Activated T-cell treated with anti-CD3 and anti-CD28 coated beads, Interleukin-2, amount 50 U/mL, for 1 hour (primary cell): ENCODE data around the gene RAPGEFL1.
"Not testable (repeated sequence)": the region's sequence is repeated elsewhere in the genome, so short reads cannot be mapped to it uniquely, and the experiment has no call there.

ENCODE experiments used
- DNase-seq: peaks from one replicate; pipeline ENCODE4 v3.0.0-alpha.2; 2020

The RAPGEFL1 gene, protein sequence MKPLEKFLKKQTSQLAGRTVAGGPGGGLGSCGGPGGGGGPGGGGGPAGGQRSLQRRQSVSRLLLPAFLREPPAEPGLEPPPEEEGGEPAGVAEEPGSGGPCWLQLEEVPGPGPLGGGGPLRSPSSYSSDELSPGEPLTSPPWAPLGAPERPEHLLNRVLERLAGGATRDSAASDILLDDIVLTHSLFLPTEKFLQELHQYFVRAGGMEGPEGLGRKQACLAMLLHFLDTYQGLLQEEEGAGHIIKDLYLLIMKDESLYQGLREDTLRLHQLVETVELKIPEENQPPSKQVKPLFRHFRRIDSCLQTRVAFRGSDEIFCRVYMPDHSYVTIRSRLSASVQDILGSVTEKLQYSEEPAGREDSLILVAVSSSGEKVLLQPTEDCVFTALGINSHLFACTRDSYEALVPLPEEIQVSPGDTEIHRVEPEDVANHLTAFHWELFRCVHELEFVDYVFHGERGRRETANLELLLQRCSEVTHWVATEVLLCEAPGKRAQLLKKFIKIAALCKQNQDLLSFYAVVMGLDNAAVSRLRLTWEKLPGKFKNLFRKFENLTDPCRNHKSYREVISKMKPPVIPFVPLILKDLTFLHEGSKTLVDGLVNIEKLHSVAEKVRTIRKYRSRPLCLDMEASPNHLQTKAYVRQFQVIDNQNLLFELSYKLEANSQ

GRCh38 chr17:40177275-40177874, at the start of gene RAPGEFL1:
RAPGEFL1 (plus strand) TSS chr17:40177470; CDS start chr17:40177862, 392 bp downstream.
- peak; percentile 82 for DNase-seq

GRCh38 chr17:40129498-40129897, 47.8 kb upstream of the RAPGEFL1 start:
- no peak for DNase-seq

GRCh38 chr17:40130352-40131042, 46.8 kb upstream of the RAPGEFL1 start:
- DNase-seq: no peak

DNA sequence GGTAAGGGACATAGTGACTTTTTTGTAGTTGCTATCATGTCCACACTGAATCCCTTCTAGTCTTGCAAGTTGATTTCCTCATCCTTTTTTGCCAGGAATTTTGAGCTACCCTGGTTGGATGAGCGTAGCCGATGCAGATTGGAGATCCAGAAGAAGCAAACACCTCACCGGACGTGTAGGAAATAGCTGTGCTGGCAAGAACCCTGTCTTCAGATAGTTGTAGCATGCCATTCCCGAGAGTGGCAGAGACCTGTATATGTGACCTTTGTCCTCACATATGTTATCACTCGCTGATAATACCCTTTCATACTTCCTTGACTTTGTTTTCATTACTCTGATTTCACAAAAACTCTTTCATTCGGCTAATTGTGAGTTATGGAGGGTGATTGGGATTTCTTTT, 43.1 kb upstream of the RAPGEFL1 start:
- DNase-seq: no peak

- no peak for DNase-seq
Observed at GRCh38 chr17:40135817-40136216, 41.5 kb upstream of the RAPGEFL1 start.

DNA sequence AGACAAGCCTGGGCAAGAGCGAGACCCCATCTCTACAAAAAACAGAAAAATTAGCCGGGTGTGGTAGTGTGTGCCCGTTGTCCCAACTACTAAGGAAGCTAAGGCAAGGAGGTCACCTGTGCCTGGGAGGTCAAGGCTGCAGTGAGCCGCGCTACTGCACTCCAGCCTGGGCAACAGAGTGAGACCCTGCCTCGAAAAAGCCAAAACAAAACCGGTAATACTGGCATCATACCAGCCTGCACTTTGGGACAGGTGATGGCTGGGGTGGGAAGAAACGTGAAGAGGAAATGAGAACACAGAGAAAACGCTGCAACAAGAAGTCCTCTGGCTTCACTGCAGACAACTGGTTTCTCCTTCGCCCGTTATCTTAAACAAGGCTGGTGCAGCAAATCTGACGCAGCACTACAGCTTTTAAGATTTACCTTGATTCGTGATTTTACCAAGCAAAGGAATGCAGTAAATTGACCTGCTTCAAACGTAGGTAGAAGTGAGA, 37.7 kb upstream of the RAPGEFL1 start:
- no peak for DNase-seq

DNA sequence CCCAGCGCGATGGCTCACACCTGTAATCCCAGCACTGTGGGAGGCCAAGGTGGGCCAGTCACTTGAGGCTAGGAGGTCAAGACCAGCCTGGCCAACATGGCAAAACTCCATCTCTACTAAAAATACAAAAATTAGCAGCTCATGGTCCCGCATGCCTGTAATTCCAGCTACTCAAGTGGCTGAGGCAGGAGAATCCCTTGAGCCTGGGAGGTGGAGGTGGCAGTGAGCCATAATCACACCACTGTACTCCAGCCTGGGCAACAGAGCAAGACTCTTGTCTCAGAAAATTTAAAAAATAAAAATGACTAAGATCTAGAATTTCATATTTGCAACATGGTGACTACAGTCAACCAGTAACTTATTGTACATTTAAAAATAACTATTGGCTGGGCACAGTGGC, 34.1 kb upstream of the RAPGEFL1 start:
- not testable (repeated sequence) for DNase-seq

DNA sequence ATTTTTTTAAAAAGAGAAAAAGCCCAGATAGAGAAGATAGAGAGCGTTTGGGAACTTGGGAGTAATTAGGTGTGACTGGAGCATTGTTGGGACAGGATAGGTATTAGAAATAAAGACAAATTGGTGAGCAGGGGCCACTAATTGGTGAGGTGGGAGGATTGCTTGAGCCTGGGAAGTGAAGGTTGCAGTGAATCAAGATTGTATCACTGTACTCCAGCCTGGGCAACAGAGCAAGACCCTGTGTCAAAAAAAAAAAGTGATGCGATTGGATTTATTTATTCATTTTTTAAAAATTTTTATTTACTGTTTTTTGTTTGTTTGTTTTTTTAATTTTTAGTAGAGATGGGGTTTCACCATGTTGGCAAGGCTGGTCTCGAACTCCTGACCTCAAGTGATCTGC, 31.8 kb upstream of the RAPGEFL1 start:
- DNase-seq: no peak

GRCh38 chr17:40148527-40148926, 28.7 kb upstream of the RAPGEFL1 start:
- no peak for DNase-seq

DNA sequence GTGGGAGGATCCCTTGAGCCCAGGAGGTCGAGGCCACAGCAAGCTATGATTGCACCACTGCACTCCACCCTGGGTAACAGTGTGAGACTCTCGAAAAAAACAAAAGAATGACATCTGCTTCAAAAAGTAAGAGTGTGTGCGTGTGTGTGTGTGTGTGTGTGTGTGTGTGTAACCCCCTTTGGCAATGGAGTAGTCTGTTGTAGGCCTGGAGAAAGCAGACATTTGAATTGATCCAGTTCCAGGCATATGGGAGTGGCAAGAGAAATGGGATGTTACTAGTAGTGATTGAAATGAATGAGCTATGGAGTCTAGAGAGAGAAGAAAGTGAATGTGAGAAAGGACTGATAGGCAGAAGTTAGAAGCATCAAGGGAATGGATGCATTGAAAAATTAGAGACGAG, 27.0 kb upstream of the RAPGEFL1 start:
- DNase-seq: no peak

DNA sequence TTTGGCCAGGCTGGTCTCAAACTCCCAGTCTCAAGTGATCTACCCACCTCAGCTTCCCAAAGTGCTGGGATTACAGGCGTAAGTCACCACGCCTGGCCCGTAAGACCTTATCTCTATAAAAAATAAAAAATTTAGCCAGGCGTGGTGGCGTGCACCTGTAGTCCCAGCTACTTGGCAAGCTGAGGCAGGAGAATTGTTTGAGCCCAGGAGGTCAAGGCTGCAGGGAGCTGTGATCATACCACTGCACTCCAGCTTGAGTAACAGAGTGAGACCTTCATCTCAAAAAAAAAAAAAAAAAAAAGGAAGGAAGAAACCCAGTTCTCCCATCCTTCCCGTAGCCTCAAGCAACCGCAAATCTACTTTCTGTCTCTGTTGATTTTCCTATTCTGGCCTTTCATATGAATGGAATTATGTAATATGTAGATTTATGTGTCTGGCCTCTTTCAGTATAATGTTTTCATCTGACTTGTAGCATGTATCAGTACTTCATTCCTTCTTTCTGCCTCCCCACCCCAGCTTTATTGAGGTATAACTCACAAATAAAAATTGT, 25.8 kb upstream of the RAPGEFL1 start:
- DNase-seq: no peak

DNA sequence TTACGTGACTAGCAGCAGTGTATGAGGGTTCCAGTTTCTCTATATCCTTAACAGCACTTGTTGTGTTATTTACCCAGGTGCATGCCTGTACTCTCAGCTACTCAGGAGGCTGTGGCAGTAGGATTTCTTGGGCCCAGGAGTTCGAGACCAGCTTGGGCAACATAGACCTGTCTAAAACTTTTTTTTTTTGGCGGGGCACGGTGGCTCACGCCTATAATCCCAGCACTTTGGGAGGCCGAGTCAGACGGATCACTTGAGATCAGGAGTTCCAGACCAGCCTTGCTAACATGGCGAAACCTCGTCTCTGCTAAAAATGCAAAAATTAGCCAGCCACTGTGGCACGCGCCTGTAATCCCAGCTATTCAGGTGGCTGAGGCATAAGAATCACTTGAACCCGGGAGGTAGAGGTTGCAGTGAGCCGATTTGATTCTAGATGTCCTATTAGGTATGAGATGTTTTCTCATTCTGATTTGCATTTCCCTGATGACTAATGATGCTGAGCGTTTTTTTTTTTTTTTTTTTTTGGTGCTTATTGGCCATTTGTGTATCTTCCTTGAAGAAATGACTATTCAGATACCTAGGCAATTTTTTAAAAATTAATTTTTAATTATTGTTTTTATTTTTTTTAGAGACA, 23.6 kb upstream of the RAPGEFL1 start:
- DNase-seq: no peak

DNA sequence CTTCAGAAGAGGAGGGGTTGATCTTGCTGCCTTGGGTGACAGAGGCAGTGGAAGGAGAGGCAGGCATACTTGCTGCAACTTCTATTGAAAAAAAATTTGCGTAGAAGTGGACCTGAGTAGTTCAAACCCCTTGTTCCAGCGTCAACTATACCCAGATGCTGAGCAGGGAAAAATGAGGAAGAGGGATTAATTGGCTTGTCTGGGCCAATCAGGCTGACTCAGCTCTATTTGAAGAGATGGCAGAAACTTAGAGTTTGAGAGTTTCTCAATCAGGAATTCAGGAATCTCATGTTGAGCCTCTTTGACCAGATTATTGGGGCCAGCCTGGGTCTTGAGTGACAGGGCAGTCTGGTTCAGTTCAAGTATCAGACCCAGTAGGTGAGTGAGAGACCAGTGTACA, 19.3 kb upstream of the RAPGEFL1 start:
- no peak for DNase-seq

DNA sequence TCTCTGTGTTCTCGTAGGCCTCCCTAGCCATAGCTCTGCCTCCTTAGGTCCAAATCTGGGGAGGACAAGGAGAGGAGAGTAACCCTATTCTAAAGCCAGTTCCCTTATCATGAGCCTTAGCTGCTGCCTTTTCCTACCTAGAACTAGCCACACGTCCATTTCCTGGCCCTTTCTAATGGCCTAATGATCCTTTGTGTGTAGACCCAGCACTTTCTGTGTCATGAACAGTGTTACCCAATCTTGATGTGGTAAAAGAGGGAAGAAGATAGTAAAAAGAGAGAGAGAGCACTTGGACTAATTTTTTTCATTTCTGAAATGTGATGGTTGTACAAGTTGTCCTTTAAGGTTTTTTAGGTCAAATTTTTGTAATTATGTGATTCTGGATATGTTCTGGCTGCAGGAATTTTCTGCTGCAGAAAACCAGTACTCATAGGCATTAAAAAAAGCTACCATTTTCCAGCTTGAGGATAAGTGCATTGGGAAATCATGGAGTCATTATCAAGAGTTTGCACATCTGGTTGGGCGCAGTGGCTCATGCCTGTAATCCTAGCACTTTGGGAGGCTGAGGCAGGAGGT, 18.7 kb upstream of the RAPGEFL1 start:
- DNase-seq: no peak

DNA sequence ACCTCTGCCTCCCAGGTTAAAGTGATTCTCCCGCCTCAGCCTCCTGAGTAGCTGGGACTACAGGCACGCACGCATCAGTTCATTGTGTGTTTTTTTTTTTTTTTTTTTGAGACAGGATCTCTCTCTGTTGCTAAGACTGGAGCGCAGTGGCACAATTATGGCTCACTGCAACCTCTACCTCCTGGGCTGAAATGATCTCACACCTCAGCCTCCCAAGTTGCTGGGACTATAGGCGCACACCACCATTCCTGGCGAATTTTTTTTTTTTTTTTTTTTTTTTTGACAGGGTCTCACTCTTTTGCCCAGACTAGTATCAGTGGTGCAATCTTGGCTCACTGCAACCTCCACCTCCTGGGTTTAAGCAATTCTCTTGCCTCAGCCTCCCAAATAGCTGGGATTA, 17.8 kb upstream of the RAPGEFL1 start:
- no peak for DNase-seq

DNA sequence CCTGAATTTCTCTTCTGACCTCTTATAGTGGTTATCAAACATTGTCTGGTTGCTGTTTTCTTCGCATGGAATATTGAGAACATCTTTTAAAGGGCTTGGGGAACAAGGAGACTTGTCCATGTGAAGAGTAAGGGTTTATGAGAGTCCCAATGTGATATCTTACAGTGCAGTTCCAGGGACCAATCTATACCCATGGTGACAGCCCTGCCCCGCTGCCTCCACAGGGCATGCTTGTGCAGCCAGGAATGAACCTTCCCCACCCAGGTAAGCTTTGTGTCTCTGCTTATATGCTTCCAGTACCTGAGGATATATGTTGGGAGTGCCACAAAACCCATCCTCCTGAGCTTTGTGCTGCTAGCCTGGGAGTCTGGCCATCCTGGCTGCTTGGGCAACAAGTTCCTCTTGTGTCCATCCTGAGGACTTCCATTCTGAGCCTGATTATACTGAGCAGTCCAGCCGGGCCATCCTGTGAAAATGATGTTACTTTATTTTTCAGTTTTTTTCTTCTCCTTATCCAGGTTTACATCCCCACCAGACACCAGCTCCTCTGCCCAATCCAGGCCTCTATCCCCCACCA, 9.5 kb upstream of the RAPGEFL1 start:
- no peak for DNase-seq

DNA sequence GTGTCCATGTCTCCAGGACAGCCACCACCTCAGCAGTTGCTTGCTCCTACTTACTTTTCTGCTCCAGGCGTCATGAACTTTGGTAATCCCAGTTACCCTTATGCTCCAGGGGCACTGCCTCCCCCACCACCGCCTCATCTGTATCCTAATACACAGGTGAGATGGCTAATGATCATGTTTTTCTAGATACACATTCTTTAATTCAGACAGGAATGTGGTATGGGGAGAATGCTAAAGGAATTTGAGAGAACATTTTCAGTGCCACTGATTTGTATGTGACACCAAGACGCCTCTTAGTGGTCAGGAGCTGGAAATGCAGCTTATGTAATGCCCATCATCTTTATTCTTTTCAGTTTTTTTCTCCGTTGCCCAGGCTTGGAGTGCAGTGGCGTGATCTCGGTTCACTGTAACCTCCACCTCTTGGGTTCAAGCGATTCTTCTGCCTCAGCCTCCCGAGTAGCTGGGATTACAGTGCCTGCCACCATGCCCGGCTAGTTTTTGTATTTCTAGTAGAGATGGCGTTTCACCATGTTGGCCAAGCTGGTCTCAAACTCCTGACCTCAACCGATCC, 8.9 kb upstream of the RAPGEFL1 start:
- peak; percentile 29 for DNase-seq

GRCh38 chr17:40170325-40170724, 6.9 kb upstream of the RAPGEFL1 start:
- DNase-seq: no peak

GRCh38 chr17:40171750-40172149, 5.5 kb upstream of the RAPGEFL1 start:
- DNase-seq: no peak

DNA sequence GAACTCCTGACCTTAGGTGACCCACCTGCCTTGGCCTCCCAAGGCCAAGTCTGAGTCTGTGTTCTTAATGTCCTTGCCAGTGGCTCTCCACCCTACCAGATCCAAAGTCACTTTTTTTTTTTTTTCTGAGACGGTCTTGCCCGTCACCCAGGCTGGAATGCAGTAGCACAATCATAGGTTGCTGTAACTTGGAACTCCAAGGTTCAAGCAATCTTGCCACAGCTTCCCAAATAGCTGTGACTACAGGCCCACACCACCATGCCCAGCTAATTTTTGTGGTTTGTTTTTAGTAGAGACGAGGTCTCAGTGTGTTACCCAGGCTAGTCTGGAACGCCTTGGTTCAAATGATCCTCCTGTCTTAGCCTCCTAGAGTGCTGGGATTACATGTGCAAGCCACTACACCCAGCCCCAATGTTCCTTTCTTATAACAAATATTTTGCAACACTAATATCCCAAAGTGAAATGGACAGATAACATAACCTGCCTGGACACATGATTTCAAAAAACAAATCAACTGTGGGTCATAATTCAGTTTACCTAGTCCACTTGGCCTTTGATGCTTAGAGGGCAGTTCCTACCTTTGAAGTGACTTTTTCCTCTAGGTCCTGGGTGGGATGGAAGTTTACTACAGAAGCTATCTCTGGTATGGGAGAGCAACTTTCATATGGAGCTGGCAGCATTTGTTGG, 4.0 kb upstream of the RAPGEFL1 start:
- DNase-seq: no peak

DNA sequence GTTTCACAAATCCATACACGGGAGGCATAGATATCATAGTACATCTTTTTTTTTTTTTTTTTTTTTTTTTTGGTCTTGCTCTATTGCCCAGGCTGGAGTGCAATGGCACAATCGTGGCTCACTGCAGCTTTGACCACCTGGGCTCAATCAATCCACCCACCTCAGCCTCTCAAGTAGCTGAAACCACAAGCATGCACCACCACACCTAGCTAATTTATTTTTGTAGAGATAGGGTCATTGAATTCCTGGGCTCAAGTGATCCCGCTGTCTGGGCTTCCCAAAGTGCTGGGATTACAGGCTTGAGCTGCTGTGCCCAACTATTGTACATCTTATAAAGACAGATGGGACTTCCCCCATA, 3.5 kb upstream of the RAPGEFL1 start:
- no peak for DNase-seq
